HCT116 (cell line): ENCODE results near the gene GNPTAB.

Experiments
- EGR1 ChIP-seq: IDR thresholded peaks from 2 replicates; pipeline ENCODE4 v1.6.1; 2012; ENCODE audit warnings: low read depth
- EZH2 ChIP-seq: fragments of 200-600 bp; sonication (generic); IDR thresholded peaks from 2 replicates; pipeline ENCODE4 v1.6.1; 2017; ENCODE audit warnings: antibody characterized with exemption, mixed run types
- FOSL1 ChIP-seq: IDR thresholded peaks from 2 replicates; pipeline ENCODE4 v1.6.1; 2012; ENCODE audit warnings: low read depth
- POLR2AphosphoS5 ChIP-seq: IDR thresholded peaks from 2 replicates; pipeline ENCODE4 v1.6.1; 2011; ENCODE audit warnings: mild to moderate bottlenecking, low read depth, low read length, moderate library complexity
- SP1 ChIP-seq: IDR thresholded peaks from 2 replicates; pipeline ENCODE4 v1.6.1; 2012; ENCODE audit warnings: low read depth
- TF ChIP-seq, protein P1 (sequence below), 3 experiments: fragments of 200-600 bp in 1 of 3; sonication (generic) in 1 of 3; IDR thresholded peaks in 2 of 3; conservative IDR thresholded peaks in 1 of 3; 2 replicates each; pipeline ENCODE4 v1.5.1; 2012 to 2017; ENCODE audit warnings: low read depth in 2 of 3, low read length in 2 of 3, antibody characterized with exemption in 1 of 3, borderline replicate concordance in 1 of 3, control low read depth in 1 of 3, mild to moderate bottlenecking in 1 of 3, mixed read lengths in 1 of 3, mixed run types in 1 of 3, moderate library complexity in 1 of 3; ENCODE audit not compliant: insufficient read depth in 1 of 3
- TF ChIP-seq, protein P2 (sequence below): IDR thresholded peaks from 2 replicates; pipeline ENCODE4 v1.6.1; 2012
- TF ChIP-seq, protein P3 (sequence below): IDR thresholded peaks from 2 replicates; pipeline ENCODE4 v1.6.1; 2012; ENCODE audit warnings: low read depth
- TF ChIP-seq, protein P4 (sequence below): IDR thresholded peaks from 2 replicates; pipeline ENCODE4 v1.6.1; 2011; ENCODE audit warnings: mild to moderate bottlenecking, low read length, moderate library complexity; ENCODE audit not compliant: insufficient replicate concordance; ENCODE audit errors: extremely low read depth

DNA sequence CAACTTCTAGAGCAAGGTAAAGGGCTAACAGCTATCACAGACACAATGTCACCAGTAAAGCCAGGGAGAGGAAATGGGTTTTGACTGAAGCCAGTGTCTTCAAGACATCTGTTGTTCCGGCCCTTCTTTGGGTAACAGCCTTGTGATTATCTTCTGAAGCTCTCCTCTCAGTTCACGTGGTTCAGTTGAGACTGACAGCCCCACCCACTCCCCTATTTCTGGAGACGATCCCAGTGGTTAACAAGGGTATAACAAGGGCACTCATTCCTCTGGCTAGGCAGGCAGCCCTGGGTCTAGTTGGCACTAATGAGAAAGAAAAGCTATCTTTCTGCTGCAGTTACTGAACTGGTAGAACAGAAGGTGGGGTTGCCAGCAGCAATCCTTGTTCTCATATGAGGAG is 6.9 kb downstream of the GNPTAB start:
- no peak for TF ChIP-seq POLR2AphosphoS5
- TF ChIP-seq, protein P1, sequence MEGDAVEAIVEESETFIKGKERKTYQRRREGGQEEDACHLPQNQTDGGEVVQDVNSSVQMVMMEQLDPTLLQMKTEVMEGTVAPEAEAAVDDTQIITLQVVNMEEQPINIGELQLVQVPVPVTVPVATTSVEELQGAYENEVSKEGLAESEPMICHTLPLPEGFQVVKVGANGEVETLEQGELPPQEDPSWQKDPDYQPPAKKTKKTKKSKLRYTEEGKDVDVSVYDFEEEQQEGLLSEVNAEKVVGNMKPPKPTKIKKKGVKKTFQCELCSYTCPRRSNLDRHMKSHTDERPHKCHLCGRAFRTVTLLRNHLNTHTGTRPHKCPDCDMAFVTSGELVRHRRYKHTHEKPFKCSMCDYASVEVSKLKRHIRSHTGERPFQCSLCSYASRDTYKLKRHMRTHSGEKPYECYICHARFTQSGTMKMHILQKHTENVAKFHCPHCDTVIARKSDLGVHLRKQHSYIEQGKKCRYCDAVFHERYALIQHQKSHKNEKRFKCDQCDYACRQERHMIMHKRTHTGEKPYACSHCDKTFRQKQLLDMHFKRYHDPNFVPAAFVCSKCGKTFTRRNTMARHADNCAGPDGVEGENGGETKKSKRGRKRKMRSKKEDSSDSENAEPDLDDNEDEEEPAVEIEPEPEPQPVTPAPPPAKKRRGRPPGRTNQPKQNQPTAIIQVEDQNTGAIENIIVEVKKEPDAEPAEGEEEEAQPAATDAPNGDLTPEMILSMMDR (IDR thresholded peaks at IDR 0.05 in 2 of 3, conservative IDR thresholded peaks at IDR 0.05 in 1 of 3; ENCODE audit: borderline replicate concordance in 1 of 3, insufficient read depth in 1 of 3, low read depth in 2 of 3, low read length in 2 of 3), result peak in 2 of 3 experiments; percentile 44 to 47; a peak in 4 of 6 replicates
- TF ChIP-seq, protein P2, sequence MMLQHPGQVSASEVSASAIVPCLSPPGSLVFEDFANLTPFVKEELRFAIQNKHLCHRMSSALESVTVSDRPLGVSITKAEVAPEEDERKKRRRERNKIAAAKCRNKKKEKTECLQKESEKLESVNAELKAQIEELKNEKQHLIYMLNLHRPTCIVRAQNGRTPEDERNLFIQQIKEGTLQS, result no peak
- TF ChIP-seq, protein P3, sequence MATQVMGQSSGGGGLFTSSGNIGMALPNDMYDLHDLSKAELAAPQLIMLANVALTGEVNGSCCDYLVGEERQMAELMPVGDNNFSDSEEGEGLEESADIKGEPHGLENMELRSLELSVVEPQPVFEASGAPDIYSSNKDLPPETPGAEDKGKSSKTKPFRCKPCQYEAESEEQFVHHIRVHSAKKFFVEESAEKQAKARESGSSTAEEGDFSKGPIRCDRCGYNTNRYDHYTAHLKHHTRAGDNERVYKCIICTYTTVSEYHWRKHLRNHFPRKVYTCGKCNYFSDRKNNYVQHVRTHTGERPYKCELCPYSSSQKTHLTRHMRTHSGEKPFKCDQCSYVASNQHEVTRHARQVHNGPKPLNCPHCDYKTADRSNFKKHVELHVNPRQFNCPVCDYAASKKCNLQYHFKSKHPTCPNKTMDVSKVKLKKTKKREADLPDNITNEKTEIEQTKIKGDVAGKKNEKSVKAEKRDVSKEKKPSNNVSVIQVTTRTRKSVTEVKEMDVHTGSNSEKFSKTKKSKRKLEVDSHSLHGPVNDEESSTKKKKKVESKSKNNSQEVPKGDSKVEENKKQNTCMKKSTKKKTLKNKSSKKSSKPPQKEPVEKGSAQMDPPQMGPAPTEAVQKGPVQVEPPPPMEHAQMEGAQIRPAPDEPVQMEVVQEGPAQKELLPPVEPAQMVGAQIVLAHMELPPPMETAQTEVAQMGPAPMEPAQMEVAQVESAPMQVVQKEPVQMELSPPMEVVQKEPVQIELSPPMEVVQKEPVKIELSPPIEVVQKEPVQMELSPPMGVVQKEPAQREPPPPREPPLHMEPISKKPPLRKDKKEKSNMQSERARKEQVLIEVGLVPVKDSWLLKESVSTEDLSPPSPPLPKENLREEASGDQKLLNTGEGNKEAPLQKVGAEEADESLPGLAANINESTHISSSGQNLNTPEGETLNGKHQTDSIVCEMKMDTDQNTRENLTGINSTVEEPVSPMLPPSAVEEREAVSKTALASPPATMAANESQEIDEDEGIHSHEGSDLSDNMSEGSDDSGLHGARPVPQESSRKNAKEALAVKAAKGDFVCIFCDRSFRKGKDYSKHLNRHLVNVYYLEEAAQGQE, result no peak
- no peak for TF ChIP-seq FOSL1
- TF ChIP-seq EGR1, result no peak
- TF ChIP-seq EZH2, result no peak
- TF ChIP-seq SP1, result no peak
- TF ChIP-seq, protein P4, sequence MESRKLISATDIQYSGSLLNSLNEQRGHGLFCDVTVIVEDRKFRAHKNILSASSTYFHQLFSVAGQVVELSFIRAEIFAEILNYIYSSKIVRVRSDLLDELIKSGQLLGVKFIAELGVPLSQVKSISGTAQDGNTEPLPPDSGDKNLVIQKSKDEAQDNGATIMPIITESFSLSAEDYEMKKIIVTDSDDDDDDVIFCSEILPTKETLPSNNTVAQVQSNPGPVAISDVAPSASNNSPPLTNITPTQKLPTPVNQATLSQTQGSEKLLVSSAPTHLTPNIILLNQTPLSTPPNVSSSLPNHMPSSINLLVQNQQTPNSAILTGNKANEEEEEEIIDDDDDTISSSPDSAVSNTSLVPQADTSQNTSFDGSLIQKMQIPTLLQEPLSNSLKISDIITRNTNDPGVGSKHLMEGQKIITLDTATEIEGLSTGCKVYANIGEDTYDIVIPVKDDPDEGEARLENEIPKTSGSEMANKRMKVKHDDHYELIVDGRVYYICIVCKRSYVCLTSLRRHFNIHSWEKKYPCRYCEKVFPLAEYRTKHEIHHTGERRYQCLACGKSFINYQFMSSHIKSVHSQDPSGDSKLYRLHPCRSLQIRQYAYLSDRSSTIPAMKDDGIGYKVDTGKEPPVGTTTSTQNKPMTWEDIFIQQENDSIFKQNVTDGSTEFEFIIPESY, result no peak
